HG02943 (cell line): ENCODE data around the gene KLHL3.
"Not testable (repeated sequence)": the region's sequence is repeated elsewhere in the genome, so short reads cannot be mapped to it uniquely, and the experiment has no call there.

Experiments
- ATAC-seq: cut with Tn5 transposase; IDR thresholded peaks from one replicate; pipeline ENCODE4 v1.9.1; 2021; ENCODE audit warnings: mild to moderate bottlenecking, low read depth, moderate library complexity; ENCODE audit not compliant: unreplicated experiment

KLHL3 gene

GRCh38 chr5:137672001-137672400 is 63.9 kb downstream of the KLHL3 start:
- ATAC-seq = no peak

- no peak for ATAC-seq
Measured at GRCh38 chr5:137669811-137670210, 66.1 kb downstream of the KLHL3 start.

GRCh38 chr5:137668637-137669036 is 67.3 kb downstream of the KLHL3 start:
- ATAC-seq = no peak

GRCh38 chr5:137667341-137667740 is 68.5 kb downstream of the KLHL3 start:
- ATAC-seq = no peak

- no peak for ATAC-seq
Measured at GRCh38 chr5:137666901-137667300, 69.0 kb downstream of the KLHL3 start.

GRCh38 chr5:137666461-137666850 is 69.4 kb downstream of the KLHL3 start:
- peak; percentile 13 for ATAC-seq

GRCh38 chr5:137665678-137666460 is 70.0 kb downstream of the KLHL3 start:
- ATAC-seq = peak; percentile 100

- ATAC-seq = no peak
Measured at GRCh38 chr5:137660349-137660817, 75.5 kb downstream of the KLHL3 start.

- ATAC-seq = no peak
Measured at GRCh38 chr5:137659209-137659608, 76.7 kb downstream of the KLHL3 start.

- no peak for ATAC-seq
Measured at GRCh38 chr5:137658324-137658723, 77.6 kb downstream of the KLHL3 start.

GRCh38 chr5:137657073-137657472 is 78.8 kb downstream of the KLHL3 start:
- ATAC-seq = no peak

- ATAC-seq = no peak
Measured at GRCh38 chr5:137656558-137656957, 79.3 kb downstream of the KLHL3 start.

GRCh38 chr5:137651022-137651421 is 84.9 kb downstream of the KLHL3 start:
- ATAC-seq = no peak

GRCh38 chr5:137649228-137649935 is 86.5 kb downstream of the KLHL3 start:
- ATAC-seq = no peak

GRCh38 chr5:137648361-137648760 is 87.5 kb downstream of the KLHL3 start:
- no peak for ATAC-seq

GRCh38 chr5:137647401-137647800 is 88.5 kb downstream of the KLHL3 start:
- no peak for ATAC-seq

- no peak for ATAC-seq
Measured at GRCh38 chr5:137646761-137647160, 89.1 kb downstream of the KLHL3 start.

- ATAC-seq = not testable (repeated sequence)
Measured at GRCh38 chr5:137643081-137643480, 92.8 kb downstream of the KLHL3 start.

GRCh38 chr5:137642091-137642490 is 93.8 kb downstream of the KLHL3 start:
- ATAC-seq = no peak

GRCh38 chr5:137641148-137641547 is 94.7 kb downstream of the KLHL3 start:
- ATAC-seq = no peak

- no peak for ATAC-seq
Measured at GRCh38 chr5:137639645-137640044, 96.2 kb downstream of the KLHL3 start.

- no peak for ATAC-seq
Measured at GRCh38 chr5:137638841-137639240, 97.0 kb downstream of the KLHL3 start.
